Suprapubic skin (tissue), 3 donors: ENCODE data around the gene IER3.

ENCODE experiments used
- CTCF ChIP-seq, 2 donors: fragments of 200-600 bp in 1 of 2; fragments of 450-650 bp in 1 of 2; sonication (generic) in 1 of 2; IDR thresholded peaks; one replicate each; pipeline ENCODE4 v1.5.1; 2016 to 2019; ENCODE audit warnings: antibody characterized with exemption in 2 of 2, mild to moderate bottlenecking in 1 of 2, moderate library complexity in 1 of 2
- EP300 ChIP-seq: sonication (generic); formaldehyde crosslinking; IDR thresholded peaks from one replicate; pipeline ENCODE4 v1.6.1; 2017; ENCODE audit warnings: antibody characterized with exemption
- POLR2A ChIP-seq, 2 donors: fragments of 450-650 bp; IDR thresholded peaks; one replicate each; pipeline ENCODE4 v1.6.1; 2017; ENCODE audit warnings: antibody characterized with exemption in 2 of 2, mild to moderate bottlenecking in 2 of 2, moderate library complexity in 2 of 2

- TF ChIP-seq CTCF (IDR thresholded peaks at IDR 0.05) (no peak), EP300 (no peak), POLR2A (IDR thresholded peaks at IDR 0.05) (no peak)
These were observed 18.8 kb upstream of the IER3 start for GRCh38 chr6:30763155-30763617.
